ENCODE measurements around the gene NCKAP5. TPM values are rescaled to one million over a fixed set of nuclear protein-coding genes. Genes with fewer than 3 reads are reported as not detected.

NCKAP5 gene
- total and polyA plus RNA-seq, 9 donors = 0.80 to 2.7 (median 2.2) TPM

DNA sequence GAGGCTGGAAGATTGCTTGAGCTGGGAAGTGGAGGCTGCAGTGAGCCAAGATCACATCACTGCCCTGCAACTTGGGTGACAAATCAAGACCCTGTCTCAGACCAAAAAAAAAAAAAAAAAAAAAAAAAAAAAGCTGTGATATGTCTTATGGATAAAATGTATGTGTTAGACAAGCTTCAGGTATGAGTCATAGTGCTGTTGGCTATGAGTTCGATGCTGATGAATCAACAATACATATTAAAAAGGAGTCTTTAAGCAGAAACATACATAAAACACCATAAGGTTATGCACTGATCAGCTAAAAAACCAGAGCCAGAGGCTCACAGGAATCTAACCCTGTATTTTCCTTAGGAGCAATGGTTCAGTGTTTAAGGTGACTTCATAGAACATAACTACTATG, 332.3 kb downstream of the NCKAP5 start:
- Histone ChIP-seq H3K9me3 (no peaks in the 10 kb centered on the region), H3K4me3 (no peak overlapping the region), H3K27me3 (no peaks in the 10 kb centered on the region), H3K4me1 (ENCODE audit: insufficient read depth) (peaks cover 9% of the 10 kb centered on the region), H3K36me3 (no peaks in the 10 kb centered on the region), H3K27ac (no peak overlapping the region)
- intact Hi-C loops (cut with DNase I) = no loop called here
- TF ChIP-seq CTCF (IDR thresholded peaks at IDR 0.05) = no peak
- no peak for TF ChIP-seq EP300 (IDR thresholded peaks at IDR 0.05)
- TF ChIP-seq POLR2A (IDR thresholded peaks at IDR 0.05) = no peak
- 91 to 98% (median 92%) methylated on average over 1 of the region's 1 CpG for WGBS, 3 donors
- DNase-seq = no peak

DNA sequence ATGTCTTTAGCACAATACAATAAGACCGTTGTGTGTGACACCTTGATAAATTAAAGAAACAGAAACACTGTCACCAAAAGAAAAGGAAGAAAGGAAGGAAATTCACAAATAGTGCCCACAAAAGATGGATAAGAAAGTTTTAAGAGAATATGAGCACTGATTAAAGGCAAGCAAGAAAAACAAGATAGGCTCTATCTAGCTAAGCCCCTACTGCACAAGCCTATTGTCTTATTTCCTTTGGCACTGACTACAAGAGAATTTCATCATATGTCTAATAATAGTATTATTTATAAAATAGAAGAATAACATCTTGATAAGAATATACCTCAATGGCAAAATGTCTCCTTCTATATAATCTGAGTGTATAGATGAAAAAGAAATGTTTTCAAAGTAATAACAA, 335.7 kb downstream of the NCKAP5 start:
- H3K36me3 ChIP-seq = no peaks in the 10 kb centered on the region
- H3K27me3 ChIP-seq = no peaks in the 10 kb centered on the region
- intact Hi-C loops (cut with DNase I) = no loop called here
- 30 to 58% (median 34%) methylated on average over 1 of the region's 1 CpG for WGBS, 3 donors
- TF ChIP-seq EP300 (IDR thresholded peaks at IDR 0.05) = no peak
- no peak for TF ChIP-seq CTCF (IDR thresholded peaks at IDR 0.05)
- TF ChIP-seq POLR2A (IDR thresholded peaks at IDR 0.05) = no peak
- peaks cover 8% of the 10 kb centered on the region for H3K4me1 ChIP-seq (ENCODE audit: insufficient read depth)
- H3K4me3 ChIP-seq = no peak overlapping the region
- no peaks in the 10 kb centered on the region for H3K9me3 ChIP-seq
- no peak overlapping the region for H3K27ac ChIP-seq
- DNase-seq = no peak

DNA sequence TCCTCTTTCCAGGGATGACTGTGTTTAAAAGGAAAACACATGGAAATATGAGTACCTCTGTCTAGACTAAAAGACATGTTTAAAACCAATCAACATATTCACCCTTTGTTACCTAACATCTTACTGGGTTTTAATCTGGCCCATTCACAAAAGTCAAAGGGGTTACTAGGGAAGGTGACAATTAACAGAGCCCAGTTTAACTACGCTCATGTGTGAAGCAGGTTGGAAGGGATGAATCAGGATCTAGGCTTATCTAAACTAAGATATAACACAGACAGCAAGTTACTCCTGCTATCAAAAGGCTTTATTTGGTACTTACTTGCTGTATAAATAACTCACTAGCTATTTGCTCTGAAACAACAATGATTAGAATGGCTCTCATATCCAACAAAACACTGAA, 337.0 kb downstream of the NCKAP5 start:
- no peak for DNase-seq
- 73 to 86% (median 84%) methylated on average over 1 of the region's 1 CpG for WGBS, 3 donors
- H3K4me1 ChIP-seq (ENCODE audit: insufficient read depth) = peaks cover 8% of the 10 kb centered on the region
- no peaks in the 10 kb centered on the region for H3K27me3 ChIP-seq
- intact Hi-C loops (cut with DNase I) = no loop called here
- no peak overlapping the region for H3K27ac ChIP-seq
- no peaks in the 10 kb centered on the region for H3K36me3 ChIP-seq
- H3K4me3 ChIP-seq = no peak overlapping the region
- TF ChIP-seq EP300 (IDR thresholded peaks at IDR 0.05) (no peak), POLR2A (IDR thresholded peaks at IDR 0.05) (no peak), CTCF (IDR thresholded peaks at IDR 0.05) (no peak)
- H3K9me3 ChIP-seq = no peaks in the 10 kb centered on the region

- Histone ChIP-seq H3K4me3 (no peak overlapping the region), H3K4me1 (ENCODE audit: insufficient read depth) (peaks cover 8% of the 10 kb centered on the region), H3K9me3 (no peaks in the 10 kb centered on the region), H3K27me3 (no peaks in the 10 kb centered on the region), H3K27ac (no peak overlapping the region), H3K36me3 (no peaks in the 10 kb centered on the region)
- TF ChIP-seq CTCF (IDR thresholded peaks at IDR 0.05) (no peak), EP300 (IDR thresholded peaks at IDR 0.05) (no peak), POLR2A (IDR thresholded peaks at IDR 0.05) (no peak)
- no peak for DNase-seq
- WGBS, 3 donors = 54 to 67% (median 56%) methylated on average over 1 of the region's 1 CpG
- intact Hi-C loops (cut with DNase I) = no loop called here
Measured at GRCh38 chr2:133229974-133230373, 338.3 kb downstream of the NCKAP5 start.

GRCh38 chr2:133223226-133223625, 345.0 kb downstream of the NCKAP5 start:
- Histone ChIP-seq H3K27me3 (no peaks in the 10 kb centered on the region), H3K4me1 (ENCODE audit: insufficient read depth) (no peaks in the 10 kb centered on the region), H3K9me3 (no peaks in the 10 kb centered on the region), H3K4me3 (no peak overlapping the region), H3K27ac (no peak overlapping the region), H3K36me3 (no peaks in the 10 kb centered on the region)
- DNase-seq = no peak
- intact Hi-C loops (cut with DNase I) = no loop called here
- WGBS, 3 donors = 90% methylated on average over 9 of the region's 9 CpGs
- TF ChIP-seq EP300 (IDR thresholded peaks at IDR 0.05) = no peak
- TF ChIP-seq POLR2A (IDR thresholded peaks at IDR 0.05) = no peak
- TF ChIP-seq CTCF (IDR thresholded peaks at IDR 0.05) = no peak

Measured in ovary (tissue), 9 donors.